ENCODE results near the gene KRTAP22-1.

Gene KRTAP22-1

GRCh38 chr21:30598802-30599201 lies 2.1 kb upstream of the KRTAP22-1 start, which contains the start of gene KRTAP6-2:
KRTAP6-2 (minus strand) TSS chr21:30598902; CDS start chr21:30598874, 28 bp downstream.
- no peak for DNase-seq (ENCODE audit: extremely low read depth, low read depth)
- TF ChIP-seq CTCF (IDR thresholded peaks at IDR 0.05; ENCODE audit: low read depth, low read length) = no peak

- DNase-seq (ENCODE audit: extremely low read depth, low read depth) = no peak
- TF ChIP-seq CTCF (IDR thresholded peaks at IDR 0.05; ENCODE audit: low read depth, low read length) = no peak
Observed at GRCh38 chr21:30605968-30606367, 5.1 kb downstream of the KRTAP22-1 start.

- TF ChIP-seq CTCF (IDR thresholded peaks at IDR 0.05; ENCODE audit: low read depth, low read length) = no peak
- no peak for DNase-seq (ENCODE audit: extremely low read depth, low read depth)
Observed at GRCh38 chr21:30612132-30612531, 11.2 kb downstream of the KRTAP22-1 start.

GRCh38 chr21:30613836-30614235 lies 12.9 kb downstream of the KRTAP22-1 start, which contains the start of gene KRTAP6-1:
KRTAP6-1 (minus strand) TSS chr21:30613930; CDS start chr21:30613904, 26 bp downstream.
- DNase-seq (ENCODE audit: extremely low read depth, low read depth) = no peak
- TF ChIP-seq CTCF (IDR thresholded peaks at IDR 0.05; ENCODE audit: low read depth, low read length) = no peak

- no peak for TF ChIP-seq CTCF (IDR thresholded peaks at IDR 0.05; ENCODE audit: low read depth, low read length)
Observed at GRCh38 chr21:30615199-30615598, 14.3 kb downstream of the KRTAP22-1 start.

GRCh38 chr21:30616125-30616524 lies 15.2 kb downstream of the KRTAP22-1 start, which contains the start of gene KRTAP20-1:
KRTAP20-1 (plus strand) TSS chr21:30616425; CDS start chr21:30616455, 30 bp downstream.
- no peak for TF ChIP-seq CTCF (IDR thresholded peaks at IDR 0.05; ENCODE audit: low read depth, low read length)
- DNase-seq (ENCODE audit: extremely low read depth, low read depth) = no peak

More at GRCh38 chr21:30615199-30615598, 14.3 kb downstream of the KRTAP22-1 start:
- DNase-seq (ENCODE audit: extremely low read depth, low read depth) = no peak

- TF ChIP-seq CTCF (IDR thresholded peaks at IDR 0.05; ENCODE audit: low read depth, low read length) = no peak
- no peak for DNase-seq (ENCODE audit: extremely low read depth, low read depth)
Observed at GRCh38 chr21:30620080-30620479, 19.2 kb downstream of the KRTAP22-1 start.
